HG03521 (cell line): ENCODE results near the gene ALG14.
"Not testable (repeated sequence)": the region's sequence is repeated elsewhere in the genome, so short reads cannot be mapped to it uniquely, and the experiment has no call there.

Experiments used
- ATAC-seq: cut with Tn5 transposase; IDR thresholded peaks from one replicate; pipeline ENCODE4 v1.9.1; 2021; ENCODE audit warnings: mild to moderate bottlenecking, moderate library complexity; ENCODE audit not compliant: unreplicated experiment

ALG14 gene

DNA sequence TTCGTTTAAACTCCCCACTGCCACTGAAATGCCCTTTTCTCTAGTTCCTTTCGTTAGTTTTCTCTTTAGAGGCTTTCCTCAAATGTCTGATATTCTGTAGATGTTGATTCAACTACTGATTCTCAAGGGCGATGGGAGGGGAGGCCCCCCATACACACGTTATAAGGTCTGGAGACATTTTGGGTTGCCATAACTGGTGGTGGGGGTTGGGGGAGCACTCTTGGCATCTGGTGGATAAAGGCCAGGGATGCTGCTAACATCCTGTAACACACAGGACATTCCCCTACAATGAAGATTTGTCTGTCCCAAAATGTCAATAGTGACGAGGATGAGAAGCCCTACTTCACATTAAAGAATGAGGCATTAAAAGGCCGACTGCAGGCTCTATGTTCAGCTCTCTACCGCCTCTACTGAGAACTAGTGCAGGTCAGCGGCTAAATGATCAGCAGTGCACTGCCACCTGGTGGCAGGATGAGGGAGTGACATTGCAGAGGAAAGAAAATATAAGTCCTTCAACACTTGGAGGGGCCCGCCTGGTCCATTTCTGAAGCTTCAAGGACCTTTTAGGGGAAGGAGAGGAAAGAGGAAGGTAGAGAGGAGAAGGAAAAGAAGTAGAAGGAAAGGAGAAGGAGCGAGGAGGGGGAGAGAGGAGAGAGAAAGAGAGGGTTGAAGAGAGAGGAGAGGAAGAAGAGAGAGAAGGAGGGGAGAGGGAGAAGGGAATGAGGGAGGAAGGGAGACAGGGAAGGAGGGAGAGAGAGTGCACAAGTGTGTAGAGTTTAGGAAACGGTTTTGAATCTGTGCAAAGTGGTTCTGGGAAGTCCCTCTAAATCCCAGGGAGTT, 29.4 kb downstream of the ALG14 start:
- peak; percentile 90 for ATAC-seq

DNA sequence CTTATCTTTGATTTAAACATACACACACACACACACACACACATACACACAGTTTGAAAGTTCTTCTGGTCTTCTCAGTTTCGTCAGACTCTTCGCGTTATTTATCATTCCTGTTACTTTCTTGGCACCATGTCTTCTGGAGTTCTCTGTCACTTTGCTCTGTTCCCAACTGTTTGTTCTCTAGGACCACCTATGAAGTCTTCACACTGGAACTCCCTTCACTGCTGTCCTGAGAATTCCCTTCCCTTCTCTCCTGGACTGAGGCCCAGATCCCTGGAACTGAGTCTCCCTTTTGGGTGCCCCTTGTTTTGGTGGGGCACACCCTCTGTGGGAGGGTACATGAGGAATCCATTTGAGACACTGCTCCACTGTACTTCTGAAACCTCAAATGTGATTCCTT, 30.5 kb downstream of the ALG14 start:
- no peak for ATAC-seq

DNA sequence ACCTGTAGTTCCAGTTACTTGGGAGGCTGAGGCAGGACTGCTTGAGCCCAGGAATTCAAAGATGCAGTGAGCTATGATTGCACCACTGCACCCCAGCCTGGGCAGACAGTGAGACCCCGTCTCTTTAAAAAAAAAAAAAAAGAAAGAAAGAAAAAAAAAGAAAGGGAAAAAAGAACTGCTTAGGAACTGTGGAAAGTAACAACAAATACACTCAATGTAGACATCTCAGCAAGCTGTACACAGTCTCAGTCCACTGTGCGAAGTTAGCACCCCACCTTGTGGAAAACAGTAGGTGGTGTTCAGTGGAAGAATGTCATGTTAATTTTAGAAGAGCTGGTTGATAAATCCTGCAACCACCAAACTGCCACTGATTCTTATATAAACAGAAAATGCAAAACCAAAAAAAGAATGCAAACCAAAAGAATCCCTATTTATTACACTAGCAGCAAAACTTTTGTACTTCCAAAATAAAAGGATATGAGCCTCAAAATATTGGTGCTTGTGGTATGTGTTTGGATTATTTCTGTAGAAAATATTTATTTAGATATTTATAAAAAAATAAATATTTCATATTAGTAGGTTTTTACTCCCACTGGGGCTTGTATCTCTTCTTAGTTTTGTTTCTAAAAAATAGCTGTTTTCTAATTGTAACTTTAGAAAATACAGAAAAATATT, 31.1 kb downstream of the ALG14 start:
- peak; percentile 55 for ATAC-seq

DNA sequence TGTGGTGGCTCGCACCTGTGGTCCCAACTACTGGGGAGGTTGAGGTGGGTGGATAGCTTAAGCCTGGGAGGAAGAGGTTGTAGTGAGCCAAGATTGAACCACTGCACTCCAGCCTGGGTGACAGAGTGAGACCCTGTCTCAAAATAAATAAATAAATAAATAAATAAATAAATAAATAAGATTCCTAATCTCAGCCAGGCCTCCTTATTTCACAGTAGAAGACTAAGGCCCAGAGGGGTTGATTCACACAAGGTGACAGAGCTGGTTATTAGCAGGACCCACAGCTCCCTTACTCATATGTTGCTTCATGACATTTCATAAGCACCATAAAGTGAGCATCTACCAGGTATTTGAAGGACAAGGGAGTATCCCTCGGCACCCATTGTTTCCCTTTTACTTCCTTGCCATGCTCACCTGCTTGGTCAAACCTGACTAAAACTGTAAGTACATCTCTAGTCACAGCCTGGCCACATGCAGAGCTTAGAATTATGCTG, 32.7 kb downstream of the ALG14 start:
- no peak for ATAC-seq

DNA sequence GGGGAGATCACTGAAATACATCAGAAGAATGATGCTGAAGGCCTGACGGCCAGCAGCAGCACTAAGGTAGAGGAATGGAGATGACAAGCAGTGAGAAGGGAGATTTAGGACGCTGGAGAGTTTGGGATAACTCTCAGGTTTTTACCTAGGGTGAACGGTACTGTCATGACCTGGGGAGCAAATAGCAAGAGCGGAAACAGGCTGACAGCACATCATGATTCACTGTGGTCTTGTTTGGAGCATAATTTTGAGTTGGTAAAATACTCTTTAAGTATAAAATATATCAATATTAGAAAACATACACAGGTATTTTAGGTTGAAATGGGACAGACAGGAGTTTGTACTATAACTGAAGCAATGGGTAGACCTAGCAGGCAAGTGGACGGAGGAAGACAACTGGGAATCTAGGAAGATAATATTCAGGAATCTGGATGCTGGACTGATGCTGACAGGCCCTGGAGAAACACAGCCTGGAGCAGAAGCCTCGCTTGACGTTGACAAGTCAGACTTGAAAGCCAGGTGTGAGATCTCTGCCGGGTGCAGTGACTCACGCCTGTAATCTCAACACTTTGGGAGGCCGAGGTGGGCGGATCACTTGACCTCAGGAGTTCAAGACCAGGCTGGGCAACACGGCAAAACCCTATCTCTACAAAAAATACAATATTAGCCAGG, 33.3 kb downstream of the ALG14 start:
- no peak for ATAC-seq

DNA sequence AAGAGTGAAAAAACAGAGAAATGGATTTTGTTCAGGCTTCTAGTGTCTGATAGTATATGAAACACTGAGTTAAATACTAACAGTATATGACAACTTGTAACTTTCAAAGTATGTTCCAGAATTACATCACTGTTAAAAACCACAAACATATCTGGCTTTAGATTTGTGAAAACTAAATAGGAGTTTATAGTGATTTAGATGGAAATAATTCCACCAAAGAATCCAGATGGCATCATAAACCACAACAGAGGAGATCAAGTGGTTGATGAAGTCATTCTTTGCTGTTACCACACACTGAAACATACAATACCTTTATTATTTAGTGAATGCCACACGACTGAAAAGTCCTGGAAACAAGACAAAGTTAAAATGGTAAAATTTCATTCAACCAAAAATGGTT, 37.2 kb downstream of the ALG14 start:
- ATAC-seq = no peak

DNA sequence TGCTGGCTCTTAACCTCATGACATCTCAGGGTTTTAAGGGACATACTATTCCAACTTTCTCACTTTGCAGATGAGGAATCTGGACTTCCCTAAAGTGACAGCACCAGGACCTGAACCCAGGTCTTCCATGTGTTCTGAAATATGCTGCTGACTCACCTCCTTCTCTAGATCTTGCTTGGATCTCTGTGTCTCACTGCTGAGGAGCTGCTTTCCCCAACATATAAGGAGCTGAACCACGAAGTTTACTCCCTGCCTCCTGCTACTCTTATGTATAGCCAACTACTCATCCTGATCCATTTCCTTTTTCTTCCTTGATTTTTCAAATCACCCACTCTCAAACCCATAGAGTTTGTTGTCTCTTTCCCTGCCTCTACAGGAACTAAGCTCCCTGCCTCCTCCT, 38.2 kb downstream of the ALG14 start:
- no peak for ATAC-seq

DNA sequence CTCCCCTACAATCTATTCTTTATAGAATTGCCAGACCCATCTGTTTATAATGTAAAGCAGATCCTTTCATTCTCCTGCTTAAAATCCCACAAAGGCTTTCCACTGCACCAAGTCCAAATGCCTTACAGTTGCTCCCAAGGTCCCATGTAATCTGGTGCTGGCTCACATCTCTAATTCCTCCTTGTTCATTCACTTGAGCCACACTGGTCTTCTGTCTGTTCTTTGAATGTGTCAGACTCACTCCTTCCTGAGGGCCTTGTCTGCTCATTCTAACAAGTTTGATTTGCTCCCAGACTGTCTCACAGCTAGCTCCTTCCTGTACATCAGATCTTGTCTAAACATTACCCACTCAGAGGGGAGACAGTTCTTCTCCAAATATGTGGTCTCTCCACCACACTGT, 38.9 kb downstream of the ALG14 start:
- ATAC-seq = no peak

DNA sequence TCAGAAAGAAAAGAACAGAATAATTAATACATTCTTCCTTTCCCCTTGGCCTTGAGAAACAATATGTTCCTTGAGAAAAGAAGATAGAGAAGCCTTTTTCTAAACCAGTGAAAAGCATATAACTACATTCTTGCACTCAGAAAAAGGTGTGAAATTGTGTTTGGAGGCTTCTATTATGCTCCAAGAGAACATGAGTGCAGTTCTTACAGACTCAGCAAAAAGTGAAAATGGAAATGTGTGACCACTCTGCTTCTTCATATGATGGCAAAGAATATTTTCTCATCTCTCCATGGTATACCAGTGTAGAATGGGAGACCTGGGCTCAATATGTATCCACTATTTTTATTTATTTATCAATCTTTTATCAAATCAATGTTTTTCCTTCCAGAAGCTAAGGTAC, 43.2 kb downstream of the ALG14 start:
- ATAC-seq = no peak

DNA sequence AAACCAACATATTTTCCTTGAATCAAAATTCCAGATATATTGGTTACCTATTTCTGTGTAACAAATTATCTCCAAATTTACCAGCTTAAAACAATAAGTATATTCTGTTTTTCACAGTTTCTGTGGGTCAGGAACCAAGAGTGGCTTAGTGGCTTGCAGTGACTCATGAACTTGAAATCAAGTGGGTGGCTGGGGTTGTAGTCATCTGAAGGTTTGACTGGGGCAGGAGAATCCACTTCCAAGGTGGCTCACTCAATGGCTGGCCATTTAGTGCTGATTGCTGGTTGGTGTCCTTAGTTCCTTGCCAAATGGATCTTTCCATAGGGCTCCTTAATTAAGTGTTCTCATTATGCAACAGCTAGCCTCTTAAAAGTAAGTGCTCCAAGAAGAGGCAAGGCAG, 43.8 kb downstream of the ALG14 start:
- no peak for ATAC-seq

DNA sequence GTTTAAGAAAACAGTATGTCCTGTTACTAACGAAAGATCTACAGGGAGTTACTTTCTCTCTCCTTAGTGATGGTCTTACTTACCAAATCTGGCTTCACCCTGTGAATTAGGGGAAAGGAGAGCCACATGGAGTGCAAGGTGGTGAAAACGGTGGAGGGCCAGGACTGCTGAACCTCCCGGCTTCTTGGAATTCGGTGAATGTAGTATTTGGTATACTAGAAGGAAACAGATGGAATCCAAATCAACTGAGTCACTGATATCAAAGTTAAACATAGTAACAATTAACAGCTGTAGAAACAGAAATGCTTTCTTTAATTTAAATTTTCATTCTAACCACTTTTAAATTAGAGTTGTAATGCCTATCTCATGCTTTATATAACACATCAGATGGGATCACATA, 45.7 kb downstream of the ALG14 start:
- no peak for ATAC-seq

DNA sequence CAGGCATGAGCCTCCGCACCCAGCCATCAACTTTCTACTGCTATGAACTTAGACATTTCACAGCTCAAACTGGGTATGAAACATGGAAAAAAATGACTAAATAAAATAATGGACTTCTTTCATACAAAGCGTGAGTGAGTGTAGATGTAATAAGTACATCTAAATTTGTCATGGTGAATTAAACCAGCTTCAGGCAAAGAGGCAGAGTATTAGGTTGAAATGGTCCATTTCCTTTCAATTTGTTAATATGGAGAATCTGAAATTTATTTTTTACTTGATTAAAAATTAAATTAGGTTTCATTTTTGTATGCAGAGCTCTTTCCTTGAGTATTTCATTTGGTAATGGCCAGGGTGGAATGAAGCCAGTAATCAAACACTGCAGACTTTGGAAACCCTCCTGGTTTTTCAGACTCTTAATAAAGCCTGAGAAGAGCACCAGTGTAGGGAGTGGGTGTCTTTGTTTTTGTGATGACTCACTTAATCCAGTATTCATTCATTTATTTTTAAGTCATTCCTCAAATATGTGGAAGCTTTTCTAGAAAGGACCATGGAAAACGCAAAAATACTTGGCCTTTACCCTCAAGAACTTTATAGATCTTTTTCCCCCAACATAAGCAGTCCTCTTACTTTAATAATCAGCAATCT, 49.2 kb downstream of the ALG14 start:
- no peak for ATAC-seq

DNA sequence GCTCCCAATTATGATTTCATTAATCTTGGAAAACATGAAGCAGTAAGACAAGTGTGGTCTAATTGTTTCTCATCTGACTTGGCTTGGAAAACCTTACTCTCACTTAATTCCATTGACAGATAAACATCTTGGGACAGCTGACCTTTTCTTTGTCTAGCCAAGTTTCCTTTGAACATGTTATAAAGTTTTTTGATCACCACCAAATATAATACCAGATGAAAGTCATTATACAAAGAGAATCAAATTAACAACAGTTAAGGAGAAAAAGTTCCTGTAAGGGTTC, 50.2 kb downstream of the ALG14 start:
- no peak for ATAC-seq

DNA sequence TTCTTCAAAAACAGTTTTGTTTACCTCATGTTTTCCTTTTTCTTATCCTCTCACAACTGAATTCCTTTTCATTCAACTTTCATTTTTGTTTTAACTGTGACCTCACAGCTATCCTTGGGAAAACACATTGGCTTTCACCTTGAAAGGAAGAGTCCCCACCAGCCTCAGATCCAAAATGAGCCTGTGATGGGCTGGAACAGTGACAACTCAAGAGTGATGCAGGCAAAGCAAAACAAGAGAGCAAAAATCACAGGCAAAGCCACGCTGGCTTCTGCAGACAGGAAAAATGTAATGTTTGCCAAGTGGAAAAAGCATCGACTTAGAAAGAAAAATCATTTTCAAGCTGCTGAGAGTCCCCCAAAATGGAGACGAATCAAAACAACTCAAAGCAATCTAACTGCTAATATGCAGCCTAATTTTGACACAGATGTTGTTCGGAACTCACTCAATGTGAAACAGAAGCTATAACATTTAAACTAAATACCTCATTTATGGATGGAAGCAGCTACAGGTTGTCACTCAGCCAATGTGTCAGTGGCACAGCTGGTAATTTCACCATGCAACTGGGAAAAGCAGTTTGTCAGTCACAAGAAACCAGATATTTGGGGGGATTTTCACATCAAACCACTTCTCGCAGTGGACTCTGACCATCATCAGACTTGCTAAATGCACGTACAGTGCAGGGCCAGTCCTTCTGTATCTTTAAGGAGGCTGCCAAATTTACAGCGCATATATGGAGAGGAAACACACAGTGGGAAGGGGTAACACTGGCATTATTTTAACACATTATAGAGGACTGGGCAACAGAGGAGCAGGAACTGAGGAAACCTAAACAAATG, 50.7 kb downstream of the ALG14 start:
- no peak for ATAC-seq

DNA sequence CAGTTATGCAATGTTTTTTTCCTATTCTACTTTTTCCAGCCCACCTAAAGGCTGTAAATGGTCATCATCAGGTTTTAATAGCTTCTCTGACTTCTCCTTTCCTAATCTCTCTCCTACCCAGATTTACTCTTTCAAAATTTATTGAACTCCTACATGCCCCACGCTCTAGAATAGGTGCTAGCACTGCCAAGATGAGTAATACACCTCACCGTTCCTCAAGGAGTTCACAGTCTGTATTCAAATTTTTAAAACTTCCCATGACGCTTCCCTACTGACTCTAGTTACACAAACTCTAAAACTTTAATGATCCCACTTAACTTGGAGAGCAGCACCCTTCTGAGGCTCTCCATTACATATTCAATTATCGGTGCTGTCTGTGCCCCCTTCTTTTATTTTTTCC, 51.6 kb downstream of the ALG14 start:
- ATAC-seq = no peak

DNA sequence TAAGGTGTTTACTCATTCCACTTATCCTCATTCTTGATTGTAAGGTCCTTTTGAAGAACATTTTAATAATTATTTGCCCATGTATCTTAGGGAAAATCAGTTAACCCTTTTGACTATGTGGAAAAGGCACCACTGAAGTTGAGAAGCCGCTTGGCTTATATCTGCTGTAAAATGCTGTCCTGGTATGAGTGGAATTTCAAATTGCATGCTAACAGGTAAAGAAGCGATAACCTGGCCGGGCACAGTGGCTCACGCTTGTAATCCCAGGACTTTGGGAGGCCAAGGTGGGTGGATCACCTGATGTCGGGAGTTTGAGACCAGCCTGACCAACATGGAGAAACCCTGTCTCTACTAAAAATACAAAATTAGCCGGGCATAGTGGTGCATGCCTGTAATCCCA, 53.3 kb downstream of the ALG14 start:
- not testable (repeated sequence) for ATAC-seq

DNA sequence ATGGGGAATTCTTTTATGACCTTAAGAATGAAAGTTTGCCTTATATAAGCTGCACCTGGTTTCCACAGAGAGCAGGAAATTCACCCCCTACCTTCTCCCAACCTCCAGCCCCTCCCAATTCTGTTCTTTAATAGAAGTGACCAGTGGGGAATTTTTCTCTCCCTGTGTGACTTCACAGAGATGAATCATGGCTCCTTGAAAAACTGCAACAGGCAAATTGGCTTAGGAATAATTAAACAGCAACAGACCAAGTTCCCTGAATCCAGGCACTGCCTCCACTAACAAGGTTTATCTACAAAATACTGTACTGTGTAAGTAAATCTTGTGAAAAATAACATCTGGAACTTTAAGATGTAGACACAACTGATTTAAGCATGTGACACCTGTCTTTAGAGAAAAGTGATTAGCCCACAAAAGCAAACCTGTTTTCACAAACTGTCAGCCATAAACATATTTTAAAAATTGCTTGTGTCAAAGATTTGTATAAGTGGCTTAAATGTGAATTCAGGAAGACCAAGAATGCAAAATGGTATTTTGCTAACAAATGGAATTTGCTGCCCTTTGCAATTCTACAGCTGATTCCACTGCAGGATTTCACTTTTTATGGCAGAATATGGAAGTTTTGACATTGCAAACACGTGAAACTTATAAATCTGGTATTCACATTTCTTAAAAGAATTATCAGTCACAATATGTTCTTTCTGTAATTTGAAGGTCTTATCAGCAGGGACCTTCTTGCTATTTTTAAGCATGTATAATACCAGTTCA, 54.0 kb downstream of the ALG14 start:
- no peak for ATAC-seq

DNA sequence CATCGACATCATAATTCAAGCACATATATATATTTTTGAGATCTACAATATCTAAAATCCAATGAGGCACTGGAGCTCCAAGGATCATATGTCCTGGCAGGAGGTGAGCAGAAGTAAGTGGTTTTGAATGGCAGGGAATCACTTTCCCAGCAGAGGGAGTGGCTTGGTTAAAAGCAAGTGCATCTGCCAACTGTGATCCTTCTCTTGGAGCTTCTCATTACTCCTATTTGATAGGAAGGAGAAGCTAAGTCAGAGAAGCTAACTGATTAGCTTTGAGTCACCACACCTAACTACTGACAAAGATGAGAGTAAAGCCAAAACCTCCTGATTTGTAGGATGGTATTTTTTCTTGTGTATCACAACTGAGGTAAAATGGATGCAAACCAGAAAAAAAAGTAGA, 55.0 kb downstream of the ALG14 start:
- ATAC-seq = no peak

DNA sequence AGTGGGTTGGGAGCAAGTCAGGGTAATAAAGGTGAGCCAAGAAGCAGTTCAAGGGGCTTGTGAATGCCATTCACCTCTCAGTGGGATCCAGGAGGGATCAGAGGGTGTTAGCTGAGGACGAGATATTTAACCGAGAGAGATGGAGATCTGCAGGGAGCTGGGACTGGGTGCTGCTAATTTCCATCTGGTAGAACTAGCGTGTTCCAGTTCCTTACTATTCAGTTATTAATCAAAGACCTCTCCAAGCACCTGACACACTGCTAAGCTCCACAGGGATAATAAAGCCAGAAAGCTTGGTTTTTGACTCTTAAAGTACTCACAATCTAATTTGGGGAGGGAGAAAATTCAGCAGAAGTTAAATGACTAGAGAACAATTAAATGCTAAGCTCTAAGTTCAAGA, 57.7 kb downstream of the ALG14 start:
- ATAC-seq = no peak
